SK-N-SH (cell line): Measurements from ENCODE around the gene EFCAB7. TPM values are rescaled to one million over a fixed set of nuclear protein-coding genes. Genes with fewer than 3 reads are reported as not detected.

Source experiments
- CTCF ChIA-PET: fragments of 300-600, 350-600 bp; formaldehyde crosslinking; extraction: SDS; loops from one replicate; lab custom pipeline; 2021; lab: Yijun Ruan, JAX
- POLR2A ChIA-PET: fragments of 350-600 bp; sonication (Branson Sonifier 250); formaldehyde crosslinking; extraction: SDS; loops from one replicate; lab custom pipeline; 2020; ENCODE audit warnings: antibody characterized with exemption, inconsistent platforms; lab: Yijun Ruan, JAX
- DNase-seq: peaks from one replicate; pipeline ENCODE4 v3.0.0; 2012
- H2AFZ ChIP-seq: fragments of 200-600 bp; sonication (generic); 2 replicates; pipeline ENCODE4 v1.8.1; 2016; ENCODE audit warnings: antibody characterized with exemption, mild to moderate bottlenecking, low read depth
- H3F3A ChIP-seq: fragments of 200-600 bp; sonication (generic); replicated peaks from 2 replicates; pipeline ENCODE3; 2016; ENCODE audit warnings: antibody characterized with exemption, mild to moderate bottlenecking; ENCODE audit not compliant: insufficient read depth
- H3K27ac ChIP-seq, 2 experiments: fragments of 200-500 bp in 1 of 2; fragments of 200-600 bp in 1 of 2; sonication (Bioruptor generic) in 1 of 2; sonication (generic), shearing (Covaris generic) in 1 of 2; 2 replicates each; pipeline versions ENCODE4 v1.5.1 to v1.6.1; 2014 to 2016; ENCODE audit warnings: low read depth in 2 of 2, inconsistent platforms in 1 of 2, low read length in 1 of 2, mild to moderate bottlenecking in 1 of 2, mixed read lengths in 1 of 2
- H3K27me3 ChIP-seq: fragments of 200-600 bp; sonication (generic), shearing (Covaris generic); 2 replicates; pipeline ENCODE4 v1.6.1; 2016; ENCODE audit warnings: mixed run types; ENCODE audit not compliant: insufficient read depth
- H3K36me3 ChIP-seq, 2 experiments: fragments of 200-500 bp in 1 of 2; fragments of 200-600 bp in 1 of 2; sonication (Bioruptor generic) in 1 of 2; sonication (generic) in 1 of 2; replicated peaks in 1 of 2; 2 replicates each; pipeline versions ENCODE3 to v1.5.1; 2014 to 2016; ENCODE audit warnings: low read length in 1 of 2, mild to moderate bottlenecking in 1 of 2; ENCODE audit not compliant: insufficient read depth in 2 of 2, control insufficient read depth in 1 of 2
- H3K4me1 ChIP-seq, 2 experiments: fragments of 200-500 bp in 1 of 2; fragments of 200-600 bp in 1 of 2; sonication (Bioruptor generic) in 1 of 2; sonication (generic), shearing (Covaris generic) in 1 of 2; 2 replicates each; pipeline versions ENCODE4 v1.5.1 to v1.6.1; 2014 to 2016; ENCODE audit warnings: low read depth in 1 of 2, low read length in 1 of 2, mixed run types in 1 of 2; ENCODE audit not compliant: insufficient read depth in 2 of 2, control insufficient read depth in 1 of 2
- H3K4me2 ChIP-seq: fragments of 200-600 bp; sonication (generic), shearing (Covaris generic); 2 replicates; pipeline ENCODE4 v1.6.1; 2017; ENCODE audit warnings: mixed run types
- H3K4me3 ChIP-seq, 2 experiments: fragments of 200-500 bp in 1 of 2; fragments of 200-600 bp in 1 of 2; sonication (Bioruptor generic) in 1 of 2; sonication (generic), shearing (Covaris generic) in 1 of 2; 2 replicates each; pipeline versions ENCODE4 v1.5.1 to v1.8.1; 2014 to 2016; ENCODE audit warnings: low read depth in 2 of 2, inconsistent platforms in 1 of 2, low read length in 1 of 2, mild to moderate bottlenecking in 1 of 2, mixed read lengths in 1 of 2, moderate library complexity in 1 of 2
- H3K79me2 ChIP-seq: fragments of 200-600 bp; sonication (generic); 2 replicates; pipeline ENCODE4 v1.8.1; 2017; ENCODE audit warnings: mild to moderate bottlenecking; ENCODE audit not compliant: insufficient read depth
- H3K9ac ChIP-seq: fragments of 200-600 bp; sonication (generic); 2 replicates; pipeline ENCODE4 v1.6.1; 2017; ENCODE audit warnings: mixed run types
- H3K9me2 ChIP-seq: fragments of 200-600 bp; sonication (generic); 2 replicates; pipeline ENCODE4 v1.6.1; 2017; ENCODE audit warnings: mixed run types
- H3K9me3 ChIP-seq: fragments of 200-600 bp; sonication (generic); 2 replicates; pipeline ENCODE4 v1.6.1; 2017; ENCODE audit warnings: mixed run types, mild to moderate bottlenecking, moderate library complexity
- H4K20me1 ChIP-seq: fragments of 200-600 bp; sonication (generic); 2 replicates; pipeline ENCODE4 v1.6.1; 2017; ENCODE audit warnings: mild to moderate bottlenecking, mixed run types; ENCODE audit not compliant: insufficient read depth
- CHD2 ChIP-seq: fragments of 150-350 bp; IDR thresholded peaks from 2 replicates; pipeline ENCODE4 v1.6.1; 2018; ENCODE audit warnings: low read length; ENCODE audit not compliant: partially characterized antibody
- ELF1 ChIP-seq: IDR thresholded peaks from 2 replicates; pipeline ENCODE4 v1.4.0; 2012
- FOXM1 ChIP-seq: IDR thresholded peaks from 2 replicates; pipeline ENCODE4 v1.4.0; 2012; ENCODE audit warnings: low read depth, mild to moderate bottlenecking
- GABPA ChIP-seq: IDR thresholded peaks from 2 replicates; pipeline ENCODE4 v1.4.0; 2012; ENCODE audit warnings: low read depth, mild to moderate bottlenecking
- GATA2 ChIP-seq: sonication (generic); formaldehyde crosslinking; IDR thresholded peaks from 2 replicates; pipeline ENCODE4 v1.5.0; 2020; ENCODE audit warnings: mild to moderate bottlenecking, missing genetic modification reagents
- JUND ChIP-seq: IDR thresholded peaks from 2 replicates; pipeline ENCODE4 v1.4.0; 2012
- MXI1 ChIP-seq: IDR thresholded peaks from 2 replicates; pipeline ENCODE4 v1.6.1; 2012; ENCODE audit warnings: mild to moderate bottlenecking, low read depth, low read length, improper control_type of control experiment
- POLR2AphosphoS5 ChIP-seq: IDR thresholded peaks from 2 replicates; pipeline ENCODE4 v1.6.1; 2012; ENCODE audit warnings: low read depth, low read length
- RCOR1 ChIP-seq: fragments of 150-350 bp; IDR thresholded peaks from 2 replicates; pipeline ENCODE4 v1.6.1; 2017; ENCODE audit warnings: antibody characterized with exemption, low read length
- RFX5 ChIP-seq: IDR thresholded peaks from 2 replicates; pipeline ENCODE4 v1.6.1; 2012; ENCODE audit warnings: mild to moderate bottlenecking, improper control_type of control experiment, low read length
- RXRA ChIP-seq: IDR thresholded peaks from 2 replicates; pipeline ENCODE4 v1.4.0; 2012; ENCODE audit warnings: low read depth, mild to moderate bottlenecking, borderline replicate concordance
- TAF1 ChIP-seq: IDR thresholded peaks from 2 replicates; pipeline ENCODE4 v1.6.1; 2012; ENCODE audit warnings: low read depth, mild to moderate bottlenecking, low read length, moderate library complexity, borderline replicate concordance
- WGBS: methylation state at CpG from one replicate; pipeline ENCODE4 v1.1.6; 2017; ENCODE audit warnings: low lambda C conversion rate; 5-methylcytosine and 5-hydroxymethylcytosine counted together
- polyA plus RNA-seq, 3 experiments: library from polyadenylated mRNA; depleted of rRNA; stranded (reverse); fragments of >200 nt; gene quantifications; 2 replicates each; pipeline ENCODE4 v1.2.3, GENCODE V29; 2012
- TF ChIP-seq, protein P1 (sequence below): IDR thresholded peaks from 2 replicates; pipeline ENCODE4 v1.6.1; 2012; ENCODE audit warnings: mild to moderate bottlenecking, low read depth, low read length, moderate library complexity
- TF ChIP-seq, protein P2 (sequence below): fragments of 200-600 bp; sonication (generic); IDR thresholded peaks from 2 replicates; pipeline ENCODE4 v1.6.1; 2017; ENCODE audit warnings: antibody characterized with exemption, mild to moderate bottlenecking, moderate library complexity
- TF ChIP-seq, protein P3 (sequence below): IDR thresholded peaks from 2 replicates; pipeline ENCODE4 v1.4.0; 2012; ENCODE audit warnings: low read depth, borderline replicate concordance
- TF ChIP-seq, protein P4 (sequence below): fragments of 150-350 bp; IDR thresholded peaks from 2 replicates; pipeline ENCODE4 v1.6.1; 2016; ENCODE audit warnings: mild to moderate bottlenecking, low read depth, low read length

EFCAB7 gene
- polyA plus RNA-seq, 1 of the 3 experiments (the other 2 are of a cell fraction), result 2.4 TPM

DNA sequence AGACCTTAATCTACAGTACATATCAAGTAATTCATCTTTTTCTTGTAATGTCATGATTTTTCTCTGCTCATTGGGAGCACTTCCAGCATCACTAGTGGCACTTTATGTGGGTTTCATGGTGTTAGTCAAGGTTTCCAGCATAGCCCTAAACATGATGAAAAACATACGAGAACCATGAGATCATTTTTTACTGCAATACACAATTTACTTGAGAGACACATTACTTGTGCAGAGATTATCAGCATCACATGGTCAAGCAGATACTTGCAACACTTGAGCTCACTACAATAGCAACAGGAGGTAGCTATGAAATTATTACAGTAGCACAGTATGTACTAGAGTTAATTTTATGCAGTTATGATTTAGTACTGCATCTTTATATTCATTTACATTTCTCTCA lies 36.7 kb upstream of the EFCAB7 start (continued):
- TF ChIP-seq, protein P1, sequence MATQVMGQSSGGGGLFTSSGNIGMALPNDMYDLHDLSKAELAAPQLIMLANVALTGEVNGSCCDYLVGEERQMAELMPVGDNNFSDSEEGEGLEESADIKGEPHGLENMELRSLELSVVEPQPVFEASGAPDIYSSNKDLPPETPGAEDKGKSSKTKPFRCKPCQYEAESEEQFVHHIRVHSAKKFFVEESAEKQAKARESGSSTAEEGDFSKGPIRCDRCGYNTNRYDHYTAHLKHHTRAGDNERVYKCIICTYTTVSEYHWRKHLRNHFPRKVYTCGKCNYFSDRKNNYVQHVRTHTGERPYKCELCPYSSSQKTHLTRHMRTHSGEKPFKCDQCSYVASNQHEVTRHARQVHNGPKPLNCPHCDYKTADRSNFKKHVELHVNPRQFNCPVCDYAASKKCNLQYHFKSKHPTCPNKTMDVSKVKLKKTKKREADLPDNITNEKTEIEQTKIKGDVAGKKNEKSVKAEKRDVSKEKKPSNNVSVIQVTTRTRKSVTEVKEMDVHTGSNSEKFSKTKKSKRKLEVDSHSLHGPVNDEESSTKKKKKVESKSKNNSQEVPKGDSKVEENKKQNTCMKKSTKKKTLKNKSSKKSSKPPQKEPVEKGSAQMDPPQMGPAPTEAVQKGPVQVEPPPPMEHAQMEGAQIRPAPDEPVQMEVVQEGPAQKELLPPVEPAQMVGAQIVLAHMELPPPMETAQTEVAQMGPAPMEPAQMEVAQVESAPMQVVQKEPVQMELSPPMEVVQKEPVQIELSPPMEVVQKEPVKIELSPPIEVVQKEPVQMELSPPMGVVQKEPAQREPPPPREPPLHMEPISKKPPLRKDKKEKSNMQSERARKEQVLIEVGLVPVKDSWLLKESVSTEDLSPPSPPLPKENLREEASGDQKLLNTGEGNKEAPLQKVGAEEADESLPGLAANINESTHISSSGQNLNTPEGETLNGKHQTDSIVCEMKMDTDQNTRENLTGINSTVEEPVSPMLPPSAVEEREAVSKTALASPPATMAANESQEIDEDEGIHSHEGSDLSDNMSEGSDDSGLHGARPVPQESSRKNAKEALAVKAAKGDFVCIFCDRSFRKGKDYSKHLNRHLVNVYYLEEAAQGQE, result no peak
- TF ChIP-seq RFX5, result no peak
- TF ChIP-seq FOXM1, result no peak
- no peak for TF ChIP-seq GABPA
- TF ChIP-seq, protein P2, sequence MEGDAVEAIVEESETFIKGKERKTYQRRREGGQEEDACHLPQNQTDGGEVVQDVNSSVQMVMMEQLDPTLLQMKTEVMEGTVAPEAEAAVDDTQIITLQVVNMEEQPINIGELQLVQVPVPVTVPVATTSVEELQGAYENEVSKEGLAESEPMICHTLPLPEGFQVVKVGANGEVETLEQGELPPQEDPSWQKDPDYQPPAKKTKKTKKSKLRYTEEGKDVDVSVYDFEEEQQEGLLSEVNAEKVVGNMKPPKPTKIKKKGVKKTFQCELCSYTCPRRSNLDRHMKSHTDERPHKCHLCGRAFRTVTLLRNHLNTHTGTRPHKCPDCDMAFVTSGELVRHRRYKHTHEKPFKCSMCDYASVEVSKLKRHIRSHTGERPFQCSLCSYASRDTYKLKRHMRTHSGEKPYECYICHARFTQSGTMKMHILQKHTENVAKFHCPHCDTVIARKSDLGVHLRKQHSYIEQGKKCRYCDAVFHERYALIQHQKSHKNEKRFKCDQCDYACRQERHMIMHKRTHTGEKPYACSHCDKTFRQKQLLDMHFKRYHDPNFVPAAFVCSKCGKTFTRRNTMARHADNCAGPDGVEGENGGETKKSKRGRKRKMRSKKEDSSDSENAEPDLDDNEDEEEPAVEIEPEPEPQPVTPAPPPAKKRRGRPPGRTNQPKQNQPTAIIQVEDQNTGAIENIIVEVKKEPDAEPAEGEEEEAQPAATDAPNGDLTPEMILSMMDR, result no peak
- TF ChIP-seq POLR2AphosphoS5, result no peak
- no peak for TF ChIP-seq RCOR1

DNA sequence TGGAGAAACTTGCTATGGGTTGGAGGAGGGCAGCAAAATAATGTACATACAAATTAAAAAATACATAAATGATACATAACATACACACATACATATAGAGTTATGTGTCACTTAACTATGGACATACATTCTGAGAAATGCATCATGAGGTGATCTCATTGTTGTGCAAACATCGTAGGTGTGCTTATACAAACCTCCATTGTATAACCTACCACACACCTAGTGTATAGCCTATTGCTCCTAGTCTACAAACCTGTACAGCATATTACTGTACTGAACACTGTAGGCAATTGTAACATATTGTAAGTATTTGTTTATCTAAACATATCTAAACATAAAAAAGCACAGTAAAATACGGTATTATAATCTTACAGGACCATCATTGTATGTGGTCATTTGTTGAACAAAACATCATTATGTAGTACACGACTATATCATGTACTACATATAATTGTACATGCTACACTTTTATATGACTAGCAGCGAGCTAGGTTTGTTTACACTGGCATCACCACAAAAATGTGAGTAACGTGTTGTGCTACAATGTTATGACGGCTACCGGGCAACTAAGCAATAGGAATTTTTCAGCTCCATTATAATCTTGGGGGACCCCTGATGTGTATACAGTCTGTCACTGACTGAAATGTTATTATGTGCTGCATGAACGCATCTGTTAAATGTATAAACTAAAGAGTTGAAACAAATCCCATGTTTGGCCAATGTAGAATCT lies 35.8 kb upstream of the EFCAB7 start:
- no peaks in the 10 kb centered on the region for H3F3A ChIP-seq
- H3K9me2 ChIP-seq, result no peaks in the 10 kb centered on the region
- ChIA-PET POLR2A (no interaction called here), CTCF (interaction anchor here (2.0 kb wide), 1 partner anchor 9 kb away, joined by 5 read pairs; no protein-coding TSS in a partner anchor)
- no peak overlapping the region for H3K27ac ChIP-seq
- H3K27me3 ChIP-seq, result no peaks in the 10 kb centered on the region
- no peak overlapping the region for H3K9ac ChIP-seq
- no peak overlapping the region for H2AFZ ChIP-seq
- WGBS, result 94% methylated on average over 8 of the region's 8 CpGs
- no peaks in the 10 kb centered on the region for H3K79me2 ChIP-seq
- peaks cover 0 to 4% of the 10 kb centered on the region in 2 experiments for H3K36me3 ChIP-seq
- no peaks in the 10 kb centered on the region for H4K20me1 ChIP-seq
- H3K4me3 ChIP-seq, result no peak overlapping the region
- DNase-seq, result no peak
- TF ChIP-seq POLR2AphosphoS5, result no peak
- no peak for TF ChIP-seq MXI1
- TF ChIP-seq RXRA, result no peak
- TF ChIP-seq JUND, result no peak
- no peak for TF ChIP-seq ELF1
- TF ChIP-seq, protein P3, sequence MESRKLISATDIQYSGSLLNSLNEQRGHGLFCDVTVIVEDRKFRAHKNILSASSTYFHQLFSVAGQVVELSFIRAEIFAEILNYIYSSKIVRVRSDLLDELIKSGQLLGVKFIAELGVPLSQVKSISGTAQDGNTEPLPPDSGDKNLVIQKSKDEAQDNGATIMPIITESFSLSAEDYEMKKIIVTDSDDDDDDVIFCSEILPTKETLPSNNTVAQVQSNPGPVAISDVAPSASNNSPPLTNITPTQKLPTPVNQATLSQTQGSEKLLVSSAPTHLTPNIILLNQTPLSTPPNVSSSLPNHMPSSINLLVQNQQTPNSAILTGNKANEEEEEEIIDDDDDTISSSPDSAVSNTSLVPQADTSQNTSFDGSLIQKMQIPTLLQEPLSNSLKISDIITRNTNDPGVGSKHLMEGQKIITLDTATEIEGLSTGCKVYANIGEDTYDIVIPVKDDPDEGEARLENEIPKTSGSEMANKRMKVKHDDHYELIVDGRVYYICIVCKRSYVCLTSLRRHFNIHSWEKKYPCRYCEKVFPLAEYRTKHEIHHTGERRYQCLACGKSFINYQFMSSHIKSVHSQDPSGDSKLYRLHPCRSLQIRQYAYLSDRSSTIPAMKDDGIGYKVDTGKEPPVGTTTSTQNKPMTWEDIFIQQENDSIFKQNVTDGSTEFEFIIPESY, result no peak
- TF ChIP-seq, protein P1, result no peak
- TF ChIP-seq GATA2 (CRISPR knock-in tag), result no peak
- no peak for TF ChIP-seq TAF1
- no peak for TF ChIP-seq CHD2
- TF ChIP-seq, protein P4, sequence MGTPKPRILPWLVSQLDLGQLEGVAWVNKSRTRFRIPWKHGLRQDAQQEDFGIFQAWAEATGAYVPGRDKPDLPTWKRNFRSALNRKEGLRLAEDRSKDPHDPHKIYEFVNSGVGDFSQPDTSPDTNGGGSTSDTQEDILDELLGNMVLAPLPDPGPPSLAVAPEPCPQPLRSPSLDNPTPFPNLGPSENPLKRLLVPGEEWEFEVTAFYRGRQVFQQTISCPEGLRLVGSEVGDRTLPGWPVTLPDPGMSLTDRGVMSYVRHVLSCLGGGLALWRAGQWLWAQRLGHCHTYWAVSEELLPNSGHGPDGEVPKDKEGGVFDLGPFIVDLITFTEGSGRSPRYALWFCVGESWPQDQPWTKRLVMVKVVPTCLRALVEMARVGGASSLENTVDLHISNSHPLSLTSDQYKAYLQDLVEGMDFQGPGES, result no peak
- H3K4me1 ChIP-seq, result no peaks in the 10 kb centered on the region; a peak in 1 of 4 replicates
- H3K9me3 ChIP-seq, result no peaks in the 10 kb centered on the region
- no peak overlapping the region for H3K4me2 ChIP-seq
